Activated T-cell treated with anti-CD3 and anti-CD28 coated beads for 48 hours (primary cell): Measurements from ENCODE around the gene GPER1.
"Not testable (repeated sequence)": the region's sequence is repeated elsewhere in the genome, so short reads cannot be mapped to it uniquely, and the experiment has no call there.

Experiments used
- DNase-seq: peaks from one replicate; pipeline ENCODE4 v3.0.0-alpha.2; 2020; ENCODE audit warnings: low read depth

GPER1 gene

DNA sequence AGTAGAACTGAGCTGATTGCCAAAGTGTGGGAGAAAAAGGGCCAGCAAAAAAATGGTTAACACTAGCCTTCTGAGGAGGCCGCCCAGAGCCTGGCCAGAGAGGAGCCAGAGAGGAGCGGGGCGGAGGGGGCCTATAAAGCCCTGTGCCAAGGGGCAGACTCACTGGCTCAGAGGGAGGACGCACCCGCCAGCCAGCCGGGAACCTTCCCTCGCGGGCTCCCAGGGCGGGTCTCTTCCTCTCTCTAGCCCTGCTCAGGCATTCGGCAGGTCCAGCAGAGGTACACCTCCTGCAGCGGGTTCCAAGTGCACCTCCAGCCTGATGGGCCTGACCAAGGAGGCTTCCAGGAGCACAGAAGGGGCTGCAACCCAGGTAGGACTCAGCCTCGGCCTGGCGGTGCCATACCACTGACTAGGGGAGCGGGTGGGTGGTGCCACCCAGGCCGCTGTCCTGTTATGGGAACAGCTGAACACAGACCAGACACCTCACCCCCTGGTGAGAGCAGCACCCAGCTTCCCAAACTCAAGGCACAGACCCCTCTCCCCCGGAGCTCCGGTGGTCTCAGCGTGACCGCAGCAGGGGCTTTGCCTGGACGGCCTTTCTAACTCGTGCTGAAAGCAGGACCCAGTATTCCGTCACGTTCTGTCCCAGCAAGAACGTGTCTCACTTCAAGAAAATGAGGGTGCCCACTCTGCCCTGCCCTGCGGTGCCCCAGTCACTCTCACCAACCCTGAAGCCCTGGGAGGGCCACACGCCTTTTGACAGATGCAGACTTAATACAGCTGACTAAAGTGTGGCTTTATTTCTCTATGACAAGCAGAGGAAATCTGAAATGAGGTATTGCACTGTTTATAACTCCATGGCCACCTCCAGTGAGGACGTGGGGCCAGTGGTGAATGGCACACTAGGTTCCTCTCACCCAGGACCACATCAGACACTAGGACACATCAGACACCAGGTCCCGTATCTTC lies at the start of gene GPER1:
Gene GPER1 (plus strand): TSS at position 162 of the 969 bp plus-strand sequence. CDS start 3,616 bp downstream, outside the sequence.
- no peak for DNase-seq

DNA sequence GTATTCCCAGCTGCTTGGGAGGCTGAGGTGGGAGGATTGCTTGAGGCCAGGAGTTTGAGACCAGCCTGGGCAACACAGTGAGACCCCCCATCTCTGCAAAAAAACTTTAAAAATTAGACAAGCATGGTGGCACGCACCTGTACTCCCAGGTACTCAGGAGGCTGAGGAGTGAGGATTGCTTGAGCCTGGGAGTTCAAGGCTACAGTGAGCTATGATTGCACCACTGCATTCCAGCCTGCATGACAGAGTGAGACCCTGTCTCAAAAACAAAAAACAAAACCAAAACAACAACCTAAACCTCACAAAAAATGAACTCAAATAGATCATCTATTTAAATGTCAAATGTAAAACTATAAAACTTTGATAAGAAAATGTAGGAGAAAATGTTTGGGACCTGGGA lies 47.7 kb upstream of the GPER1 start:
- not testable (repeated sequence) for DNase-seq

DNA sequence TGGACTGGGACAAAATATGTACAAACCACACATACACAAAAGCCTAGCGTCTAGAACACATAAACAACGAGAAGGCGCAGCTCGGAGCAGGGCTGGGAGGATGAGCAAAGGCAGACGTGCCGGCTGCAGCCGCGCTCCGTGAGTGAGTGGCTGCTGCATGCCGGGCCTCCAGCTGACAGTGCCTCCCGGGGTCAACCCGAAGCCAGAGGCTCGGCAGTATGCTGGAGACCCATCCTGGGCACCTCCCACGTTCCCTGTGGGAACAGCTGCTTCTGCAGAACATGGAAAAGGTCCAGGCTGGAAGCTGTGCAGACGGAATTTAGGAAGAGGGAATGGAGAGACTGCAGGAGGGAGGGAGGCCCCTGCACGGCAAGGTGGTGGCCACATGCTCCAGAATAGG lies 47.1 kb upstream of the GPER1 start:
- DNase-seq = no peak

DNA sequence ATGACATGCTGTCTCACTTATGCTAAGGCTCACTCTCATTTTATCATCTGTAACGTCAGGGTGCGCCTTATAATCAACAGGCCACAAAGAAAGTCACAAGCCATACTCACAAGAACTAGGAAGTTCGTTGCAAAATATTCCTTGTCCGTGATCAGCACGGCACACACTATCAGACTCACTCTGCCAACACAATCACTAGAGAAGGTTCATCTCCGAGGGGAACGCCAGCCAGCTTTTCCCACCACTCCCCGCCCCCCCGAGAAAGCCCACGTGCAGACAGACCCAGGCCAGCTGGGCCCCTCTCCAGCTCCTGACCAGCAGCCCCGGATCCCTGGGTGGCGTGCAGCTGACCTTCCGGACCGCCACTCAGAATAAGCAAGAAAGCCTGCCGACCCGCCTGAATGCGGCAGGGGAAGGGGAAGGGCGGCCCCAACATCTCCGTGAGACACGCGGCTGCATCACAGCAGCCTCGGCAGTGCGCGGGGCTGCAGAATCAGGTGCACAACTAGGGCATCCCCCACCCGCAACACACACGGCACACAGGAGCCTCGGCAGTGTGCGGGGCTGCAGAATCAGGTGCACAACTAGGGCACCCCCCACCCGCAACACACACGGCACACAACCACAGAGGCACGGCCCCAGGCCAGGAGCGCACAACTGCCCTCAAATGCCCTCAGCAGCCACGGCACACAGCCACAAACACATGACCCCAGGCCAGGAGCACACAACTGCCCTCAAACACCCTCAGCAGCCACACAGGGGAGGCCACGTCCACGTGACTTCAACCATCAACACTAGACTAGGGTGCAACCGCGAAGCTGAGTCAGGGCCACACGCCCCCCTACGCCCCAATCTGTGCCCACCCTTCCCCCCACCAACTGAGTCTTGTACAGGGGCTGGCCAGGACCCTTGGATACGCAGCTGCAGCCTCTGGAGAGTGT lies 46.1 kb upstream of the GPER1 start:
- no peak for DNase-seq

DNA sequence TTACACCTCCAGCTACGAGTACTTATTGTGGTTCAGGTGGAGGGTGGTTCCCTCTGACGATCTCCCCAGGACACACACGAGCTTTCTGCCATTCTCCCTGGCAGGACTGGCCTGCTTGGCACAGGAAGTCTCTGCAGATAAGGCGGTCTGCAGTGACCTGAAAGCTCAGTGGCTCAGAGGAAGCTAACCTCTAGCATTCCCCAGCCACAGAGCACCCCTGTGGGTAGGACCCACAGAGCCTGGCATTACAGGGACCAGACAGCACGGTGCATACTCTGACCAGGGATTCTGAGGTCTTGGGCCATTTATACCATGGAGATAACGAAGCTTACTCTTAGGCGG lies 45.5 kb upstream of the GPER1 start:
- DNase-seq = no peak

- no peak for DNase-seq
Measured at GRCh38 chr7:1043552-1044188, 44.2 kb upstream of the GPER1 start.

DNA sequence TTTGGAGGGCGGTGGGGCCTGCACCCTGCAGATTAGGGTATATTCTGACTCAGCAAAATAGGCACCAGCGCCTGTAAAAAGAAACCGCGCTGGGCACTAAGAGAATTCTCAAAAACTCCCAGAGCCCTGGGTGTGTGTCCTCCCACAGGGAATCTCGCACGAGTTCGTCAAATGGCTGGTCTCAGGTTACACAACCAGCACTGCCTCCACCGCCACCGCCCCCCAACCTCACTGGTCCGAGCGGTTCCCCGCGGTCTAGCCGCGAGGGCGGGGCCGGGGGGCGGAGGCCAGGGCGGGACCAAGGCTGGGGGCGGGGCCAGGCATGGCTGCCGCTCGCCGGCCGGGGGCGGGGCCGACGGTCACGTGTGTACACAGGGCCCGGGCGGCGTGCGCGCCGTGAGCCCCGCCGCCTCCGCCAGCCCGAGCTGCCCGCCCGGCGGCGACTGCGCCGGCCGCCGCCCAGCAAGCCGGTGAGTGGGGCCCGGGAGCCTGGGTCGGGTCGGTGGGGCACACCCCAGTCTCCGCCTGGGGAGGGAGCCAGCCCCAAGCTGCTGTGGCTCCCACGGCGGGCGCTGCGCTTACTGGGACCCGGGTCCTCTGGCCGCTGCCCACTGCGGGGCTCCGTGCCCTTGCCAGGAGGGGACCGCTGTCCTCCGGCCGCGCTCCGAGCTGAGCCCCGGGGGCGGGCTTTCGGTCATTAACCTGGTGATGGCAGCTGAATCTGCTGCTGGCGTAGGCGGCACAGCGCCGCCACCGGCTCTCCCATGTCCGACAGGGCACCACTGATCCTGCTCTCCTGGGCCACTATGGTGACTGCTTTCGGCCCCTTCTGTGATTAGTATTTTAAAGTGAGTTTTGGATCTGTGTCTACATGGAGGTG lies 43.5 kb upstream of the GPER1 start, which contains the start of gene GPR146:
Gene GPR146 (plus strand): TSS at position 358 of the 880 bp plus-strand sequence. CDS start 12,970 bp downstream, outside the sequence.
- peak; percentile 95 for DNase-seq

DNA sequence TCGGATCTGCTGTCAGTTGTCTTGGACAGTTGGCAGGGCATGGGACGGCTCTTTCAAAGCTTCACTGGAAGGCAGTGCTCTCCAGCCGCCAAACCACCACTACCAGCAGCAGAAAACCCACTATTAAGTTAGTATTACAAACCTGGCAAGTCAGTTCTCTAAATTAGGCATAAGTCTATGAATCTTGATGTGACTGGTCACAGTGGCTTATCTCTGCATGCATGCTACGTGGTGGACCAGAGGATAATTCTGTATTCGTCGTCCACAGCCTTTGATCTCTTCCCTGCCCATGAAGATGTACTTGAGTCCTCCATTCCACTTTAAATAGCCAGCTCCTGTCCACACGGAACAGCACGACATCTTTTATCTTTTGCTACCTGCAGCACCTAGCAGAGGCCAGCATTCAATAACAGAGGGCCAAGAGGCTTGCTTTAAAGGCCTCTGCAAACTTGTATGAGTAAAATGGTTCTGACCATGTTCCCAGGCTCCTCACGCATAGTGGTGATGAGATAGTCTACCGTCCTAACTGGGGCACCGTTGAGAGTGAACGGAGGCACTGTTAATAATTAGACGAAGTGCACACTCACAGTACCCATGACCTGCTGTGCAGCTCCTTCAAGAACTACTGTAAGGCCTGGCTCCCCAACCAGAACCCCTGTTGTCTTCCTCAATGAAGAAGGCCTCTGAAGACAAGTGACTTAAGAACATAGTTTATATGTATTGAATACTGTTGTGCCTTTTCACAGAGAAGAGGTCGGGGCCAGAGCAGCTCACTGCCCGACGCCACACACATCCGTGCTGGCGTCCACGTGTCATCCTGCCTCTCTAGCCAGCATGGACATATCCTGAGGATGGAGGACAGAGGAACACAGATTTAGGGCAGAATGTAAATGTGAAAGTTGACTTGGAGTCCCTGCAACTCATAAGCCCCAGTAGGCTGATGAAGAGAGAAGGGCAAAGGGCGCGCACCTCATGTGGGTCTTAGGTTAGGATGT lies 42.5 kb upstream of the GPER1 start:
- DNase-seq = no peak

GRCh38 chr7:1046722-1047679 lies 40.9 kb upstream of the GPER1 start:
- DNase-seq = no peak

GRCh38 chr7:1049006-1049741 lies 38.7 kb upstream of the GPER1 start:
- no peak for DNase-seq

DNA sequence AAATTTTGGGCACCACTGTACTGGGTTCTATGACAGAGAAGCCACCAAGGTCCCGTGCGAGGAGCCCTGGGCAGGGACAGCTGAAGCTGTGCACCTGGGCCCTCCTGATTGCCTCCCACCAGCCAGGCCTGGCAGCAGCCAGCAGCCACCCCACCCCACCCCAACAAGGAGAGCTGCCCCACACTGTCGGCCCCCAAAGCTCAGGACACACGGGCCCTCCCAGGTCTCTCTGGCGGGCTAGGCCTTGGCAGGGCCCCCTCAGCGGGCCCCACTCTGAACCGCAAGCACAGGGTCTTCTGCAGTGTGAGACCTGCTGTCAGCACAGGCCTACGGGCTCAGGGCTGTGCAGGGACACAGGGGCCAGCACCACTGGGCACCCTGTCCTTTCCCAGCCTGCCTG lies 38.1 kb upstream of the GPER1 start:
- DNase-seq = no peak

GRCh38 chr7:1050254-1050906 lies 37.5 kb upstream of the GPER1 start:
- DNase-seq = no peak

- DNase-seq = no peak
Measured at GRCh38 chr7:1050956-1051690, 36.8 kb upstream of the GPER1 start.

DNA sequence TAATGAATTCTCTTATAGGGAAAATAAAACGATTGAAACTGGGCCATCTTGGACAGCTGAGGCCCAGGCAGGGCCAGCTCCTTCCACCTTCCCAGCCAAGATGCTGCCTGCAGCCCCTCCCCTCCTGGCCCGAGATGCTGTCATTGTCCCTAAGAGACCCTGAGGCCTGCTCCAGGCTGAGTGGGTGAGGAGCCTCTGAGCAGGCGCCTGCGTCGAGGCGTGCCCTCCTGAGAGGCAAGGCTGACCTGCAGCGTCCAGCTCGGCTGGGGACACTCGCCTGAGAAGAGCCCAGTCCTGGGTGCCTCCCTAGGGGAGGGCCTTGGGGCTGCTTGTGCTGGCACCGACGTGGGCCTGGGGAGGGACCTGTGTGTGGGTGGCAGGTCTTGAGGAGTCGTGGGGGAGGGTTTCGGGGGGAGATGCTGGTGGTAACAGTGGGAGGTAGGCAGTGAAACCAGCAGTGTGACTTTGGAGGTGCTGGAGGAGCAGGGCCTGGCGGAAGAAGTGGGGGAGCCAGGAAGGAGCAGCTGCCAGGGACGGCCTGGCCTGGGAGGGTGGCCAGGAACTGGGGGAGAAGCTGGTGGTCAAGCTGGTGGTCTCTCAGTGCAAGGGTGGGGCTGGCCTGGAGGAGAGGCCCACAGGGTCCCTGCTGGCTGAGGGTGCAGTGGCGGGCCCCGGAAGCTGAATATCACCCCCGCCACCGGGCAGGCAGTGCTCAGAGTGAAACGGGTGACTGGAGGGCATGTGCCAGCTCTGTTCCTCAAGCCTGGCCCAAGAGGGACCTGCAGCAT lies 35.7 kb upstream of the GPER1 start:
- no peak for DNase-seq

DNA sequence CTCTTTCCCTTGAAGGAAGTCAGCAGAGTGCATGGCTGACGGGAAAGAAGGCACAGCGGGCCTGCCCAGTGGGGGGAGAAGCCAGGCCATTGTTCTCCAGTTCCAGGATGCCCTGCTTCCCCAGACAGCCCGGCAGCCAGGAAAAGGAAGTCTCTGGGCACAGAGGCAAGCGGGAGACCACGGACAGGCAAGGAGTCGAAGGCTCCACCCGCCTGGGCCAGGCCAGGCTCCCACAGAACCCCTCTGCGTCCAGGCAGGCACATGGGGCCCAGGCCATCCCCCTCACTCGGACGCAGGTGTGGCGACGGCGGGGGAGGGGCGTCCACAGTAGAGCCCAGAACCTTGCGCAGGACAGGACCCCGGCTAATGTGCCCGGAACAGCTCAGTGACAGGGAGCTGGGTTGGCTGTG lies 34.9 kb upstream of the GPER1 start:
- DNase-seq = no peak

GRCh38 chr7:1053816-1054370 lies 34.0 kb upstream of the GPER1 start:
- DNase-seq = no peak
